Progenitor cell of endocrine pancreas (in vitro differentiated cells): ENCODE data around the gene SOX5. TPM values are rescaled to one million over a fixed set of nuclear protein-coding genes. Genes with fewer than 3 reads are reported as not detected.

ENCODE experiments used
- DNase-seq: peaks from one replicate; pipeline ENCODE4 v3.0.0; 2021; ENCODE audit warnings: low spot score; ENCODE audit not compliant: unreplicated experiment
- H3K27ac Mint-ChIP-seq: 2 replicates; pipeline ENCODE4 v1.8.0; 2021; ENCODE audit warnings: mild to moderate bottlenecking, moderate library complexity, mixed read lengths
- H3K27me3 Mint-ChIP-seq: 2 replicates; pipeline ENCODE4 v1.8.0; 2021; ENCODE audit warnings: mixed read lengths
- H3K36me3 Mint-ChIP-seq: 2 replicates; pipeline ENCODE4 v1.8.0; 2022; ENCODE audit warnings: mixed read lengths; ENCODE audit not compliant: insufficient read depth
- H3K4me1 Mint-ChIP-seq: 2 replicates; pipeline ENCODE4 v1.8.0; 2021; ENCODE audit warnings: low read depth, mixed read lengths
- H3K4me3 Mint-ChIP-seq: 2 replicates; pipeline ENCODE4 v1.8.0; 2021; ENCODE audit warnings: low read depth, mild to moderate bottlenecking, moderate library complexity, mixed read lengths
- H3K9me3 Mint-ChIP-seq: 2 replicates; pipeline ENCODE4 v1.8.0; 2021; ENCODE audit warnings: low read depth, mixed read lengths
- total RNA-seq: library from RNA; stranded (reverse); gene quantifications from 2 replicates; pipeline ENCODE4 v1.2.1, GENCODE V29; 2021
- TF ChIP-seq, protein P1 (sequence below): fragments of 200-600 bp; sonication (generic); IDR thresholded peaks from one replicate; pipeline ENCODE4 v1.5.0; 2021; ENCODE audit warnings: antibody characterized with exemption, mild to moderate bottlenecking; ENCODE audit not compliant: unreplicated experiment

Gene SOX5
- total RNA-seq, 1 donor from 2014 or later = 56.9 TPM

GRCh38 chr12:23938422-23938821 lies 11.0 kb downstream of the SOX5 start:
- peaks cover 13% of the 10 kb centered on the region for H3K4me1 Mint-ChIP-seq
- DNase-seq = no peak
- H3K4me3 Mint-ChIP-seq = no peak overlapping the region
- H3K9me3 Mint-ChIP-seq = no peaks in the 10 kb centered on the region
- no peaks in the 10 kb centered on the region for H3K27me3 Mint-ChIP-seq
- peaks cover 2% of the 10 kb centered on the region for H3K36me3 Mint-ChIP-seq
- TF ChIP-seq, protein P1, sequence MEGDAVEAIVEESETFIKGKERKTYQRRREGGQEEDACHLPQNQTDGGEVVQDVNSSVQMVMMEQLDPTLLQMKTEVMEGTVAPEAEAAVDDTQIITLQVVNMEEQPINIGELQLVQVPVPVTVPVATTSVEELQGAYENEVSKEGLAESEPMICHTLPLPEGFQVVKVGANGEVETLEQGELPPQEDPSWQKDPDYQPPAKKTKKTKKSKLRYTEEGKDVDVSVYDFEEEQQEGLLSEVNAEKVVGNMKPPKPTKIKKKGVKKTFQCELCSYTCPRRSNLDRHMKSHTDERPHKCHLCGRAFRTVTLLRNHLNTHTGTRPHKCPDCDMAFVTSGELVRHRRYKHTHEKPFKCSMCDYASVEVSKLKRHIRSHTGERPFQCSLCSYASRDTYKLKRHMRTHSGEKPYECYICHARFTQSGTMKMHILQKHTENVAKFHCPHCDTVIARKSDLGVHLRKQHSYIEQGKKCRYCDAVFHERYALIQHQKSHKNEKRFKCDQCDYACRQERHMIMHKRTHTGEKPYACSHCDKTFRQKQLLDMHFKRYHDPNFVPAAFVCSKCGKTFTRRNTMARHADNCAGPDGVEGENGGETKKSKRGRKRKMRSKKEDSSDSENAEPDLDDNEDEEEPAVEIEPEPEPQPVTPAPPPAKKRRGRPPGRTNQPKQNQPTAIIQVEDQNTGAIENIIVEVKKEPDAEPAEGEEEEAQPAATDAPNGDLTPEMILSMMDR = no peak
- no peak overlapping the region for H3K27ac Mint-ChIP-seq

GRCh38 chr12:23931176-23931575 lies 18.3 kb downstream of the SOX5 start:
- no peak for DNase-seq
- Mint-ChIP-seq H3K27me3 (no peaks in the 10 kb centered on the region), H3K27ac (no peak overlapping the region), H3K9me3 (peaks cover 19% of the 10 kb centered on the region), H3K36me3 (peaks cover 16% of the 10 kb centered on the region), H3K4me3 (no peak overlapping the region), H3K4me1 (peaks cover 10% of the 10 kb centered on the region)
- TF ChIP-seq, protein P1 = no peak

DNA sequence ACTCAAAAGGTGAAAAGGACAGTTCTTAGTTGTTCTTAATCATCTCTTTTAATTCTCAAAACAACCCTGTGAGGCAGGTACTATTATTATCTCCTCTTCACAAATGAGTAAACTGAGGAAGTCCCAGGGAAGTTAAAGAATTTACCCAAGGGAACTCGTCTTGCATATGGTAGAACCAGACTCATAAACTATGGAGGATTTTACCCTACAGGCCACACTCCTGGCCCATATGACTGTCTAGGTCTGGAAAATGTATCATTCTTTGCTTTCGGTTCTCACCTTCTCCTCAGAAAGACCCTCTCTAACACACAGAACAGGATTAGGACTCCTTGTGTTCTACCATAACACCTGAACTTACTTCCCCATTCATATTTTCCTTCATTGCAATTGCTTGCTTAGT lies 18.9 kb downstream of the SOX5 start:
- H3K36me3 Mint-ChIP-seq = peaks cover 16% of the 10 kb centered on the region
- H3K4me1 Mint-ChIP-seq = peaks cover 13% of the 10 kb centered on the region
- no peak for DNase-seq
- H3K27me3 Mint-ChIP-seq = no peaks in the 10 kb centered on the region
- H3K9me3 Mint-ChIP-seq = peaks cover 19% of the 10 kb centered on the region
- TF ChIP-seq, protein P1 = no peak
- H3K27ac Mint-ChIP-seq = no peak overlapping the region
- H3K4me3 Mint-ChIP-seq = no peak overlapping the region

GRCh38 chr12:23929906-23930305 lies 19.6 kb downstream of the SOX5 start:
- Mint-ChIP-seq H3K4me3 (no peak overlapping the region), H3K36me3 (peaks cover 16% of the 10 kb centered on the region), H3K9me3 (peaks cover 19% of the 10 kb centered on the region), H3K27me3 (no peaks in the 10 kb centered on the region), H3K4me1 (peaks cover 17% of the 10 kb centered on the region), H3K27ac (no peak overlapping the region)
- no peak for DNase-seq
- TF ChIP-seq, protein P1 = no peak

- Mint-ChIP-seq H3K4me1 (peaks cover 27% of the 10 kb centered on the region), H3K9me3 (peaks cover 19% of the 10 kb centered on the region), H3K27me3 (no peaks in the 10 kb centered on the region), H3K36me3 (peaks cover 16% of the 10 kb centered on the region), H3K27ac (no peak overlapping the region), H3K4me3 (no peak overlapping the region)
- DNase-seq = no peak
- TF ChIP-seq, protein P1 = no peak
These were observed 21.6 kb downstream of the SOX5 start for GRCh38 chr12:23927907-23928306.
